Cardiac fibroblast (primary cell): ENCODE data around the gene PEPD.

Experiments
- DNase-seq, 2 donors: peaks; one replicate each; pipeline versions ENCODE4 v3.0.0 to v3.0.0-alpha.2; 2010; ENCODE audit warnings: low read depth in 2 of 2
- H3K4me3 ChIP-seq, 2 donors: replicated peaks in 1 of 2; 1 replicate in 1 of 2; 2 replicates in 1 of 2; pipeline ENCODE4 v1.5.1; 2011; ENCODE audit warnings: low read depth in 2 of 2, low read length in 2 of 2, mild to moderate bottlenecking in 2 of 2, moderate library complexity in 1 of 2
- CTCF ChIP-seq: IDR thresholded peaks from one replicate; pipeline ENCODE4 v1.5.1; 2011; ENCODE audit warnings: low read depth, mild to moderate bottlenecking, low read length, inconsistent platforms

The PEPD gene

DNA sequence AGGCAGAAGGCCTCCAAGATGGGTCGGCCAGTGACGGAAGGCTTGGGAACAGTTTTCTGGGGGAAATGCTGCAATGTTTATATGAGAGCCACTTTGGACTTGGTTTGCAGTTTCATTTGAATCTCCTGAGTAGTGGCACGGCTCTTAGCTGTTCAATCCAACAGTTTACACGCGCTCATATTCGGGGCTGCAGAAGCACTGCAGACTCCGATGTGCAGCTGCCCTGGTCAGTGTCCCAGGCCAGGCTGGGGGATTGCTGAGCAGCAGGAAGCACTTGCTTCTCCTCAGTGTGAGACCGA lies 116.4 kb downstream of the PEPD start:
- H3K4me3 ChIP-seq, result no peak overlapping the region
- no peak for TF ChIP-seq CTCF
- DNase-seq, result no peak

DNA sequence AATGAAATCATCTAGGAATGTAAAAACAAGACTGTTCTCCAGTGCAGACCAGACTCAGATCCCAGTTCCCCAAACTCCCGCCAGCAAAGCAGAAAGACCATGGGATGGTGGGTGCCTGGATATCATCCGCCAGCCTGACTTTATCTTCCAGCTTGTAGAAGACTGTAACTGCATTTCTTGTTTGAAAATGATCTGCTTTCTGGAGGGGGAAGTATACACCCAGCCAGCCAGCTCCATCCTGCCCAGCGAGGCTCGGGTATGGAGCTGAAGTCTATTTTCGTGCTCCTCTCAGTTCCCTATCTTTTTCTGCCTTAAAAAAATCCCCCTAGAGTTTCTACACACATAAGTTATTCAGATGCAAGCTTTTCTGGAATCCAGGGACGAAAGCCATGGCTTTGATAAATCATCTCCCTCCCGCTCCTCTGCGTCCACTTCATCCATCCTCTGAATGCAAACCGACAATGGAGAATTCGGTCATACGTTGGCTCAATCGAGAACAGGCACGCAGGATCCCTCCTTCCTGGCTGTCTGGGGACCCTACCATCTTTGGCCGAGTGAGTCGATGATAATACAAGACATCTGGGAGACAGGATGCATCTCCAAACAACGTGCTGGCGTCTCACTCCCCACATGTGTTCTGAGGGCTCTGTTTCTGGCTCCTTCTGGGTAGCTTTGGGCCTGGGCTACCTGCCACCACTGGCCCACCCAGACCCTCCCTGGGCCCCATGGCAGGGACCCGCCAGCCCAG lies 116.9 kb downstream of the PEPD start:
- H3K4me3 ChIP-seq, result no peak overlapping the region
- TF ChIP-seq CTCF, result no peak

DNA sequence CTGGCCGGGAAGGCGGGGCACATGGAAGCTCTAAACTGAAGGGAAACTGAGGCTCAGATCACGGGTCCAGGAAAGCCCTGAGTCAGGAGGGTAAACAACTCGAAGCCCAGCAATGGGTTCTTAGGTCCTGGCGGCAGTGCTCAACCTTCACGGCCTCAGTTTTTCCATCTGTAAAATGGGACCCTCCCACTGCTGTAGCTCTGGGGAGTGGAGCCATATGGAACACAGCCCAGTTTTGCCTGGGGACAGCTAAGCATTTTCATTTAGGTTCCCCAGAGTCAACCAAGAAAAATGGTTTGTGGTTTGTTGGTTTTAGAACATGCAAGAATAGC lies 117.7 kb downstream of the PEPD start:
- H3K4me3 ChIP-seq, result no peak overlapping the region
- no peak for TF ChIP-seq CTCF
- DNase-seq, result no peak

More for the DNA sequence above, 116.9 kb downstream of the PEPD start:
- DNase-seq, result no peak

DNA sequence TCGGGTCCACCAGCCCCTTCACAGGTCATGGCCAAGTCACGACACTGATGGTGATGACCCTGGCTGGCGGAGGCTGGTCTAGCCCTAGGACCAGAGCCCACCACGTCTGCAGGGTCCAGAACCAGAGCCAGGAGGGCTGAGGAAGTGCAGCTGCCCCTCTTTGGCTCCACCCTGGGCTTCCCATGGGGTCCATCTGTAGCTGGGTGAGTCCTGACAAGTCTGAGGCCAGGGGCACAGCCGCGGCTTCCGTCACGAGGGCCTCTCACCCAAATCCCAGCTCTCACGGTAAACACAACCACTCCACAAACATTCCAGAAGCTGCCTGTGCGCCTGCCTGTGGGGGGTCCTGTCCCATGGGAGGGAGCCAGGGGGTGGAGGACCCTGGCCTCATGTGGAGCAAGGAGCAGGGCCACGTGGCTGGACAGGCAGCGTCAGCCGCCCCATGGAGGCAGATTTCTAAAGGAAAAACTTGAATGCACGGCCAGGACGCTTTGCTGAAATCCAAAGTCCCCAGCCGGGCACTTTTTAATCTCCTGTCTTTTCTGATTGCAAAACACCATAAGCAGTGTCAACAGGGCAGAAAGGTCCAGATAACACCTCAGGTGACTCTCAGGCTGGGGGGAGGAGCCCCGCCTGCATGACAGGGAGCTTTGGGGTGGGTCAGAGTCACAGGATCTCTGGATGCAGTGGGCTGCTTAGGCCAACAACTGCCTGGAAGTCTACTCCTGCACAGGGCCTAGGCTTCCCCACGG lies 118.2 kb downstream of the PEPD start:
- no peak for TF ChIP-seq CTCF
- DNase-seq, result no peak
- no peak overlapping the region for H3K4me3 ChIP-seq

GRCh38 chr19:33402421-33403220 lies 119.0 kb downstream of the PEPD start:
- TF ChIP-seq CTCF, result no peak
- DNase-seq, result no peak

GRCh38 chr19:33401683-33402420 lies 119.7 kb downstream of the PEPD start:
- no peak overlapping the region for H3K4me3 ChIP-seq
- TF ChIP-seq CTCF, result no peak
- no peak for DNase-seq

More at GRCh38 chr19:33402421-33403220, 119.0 kb downstream of the PEPD start:
- no peak overlapping the region for H3K4me3 ChIP-seq
